HEK293 (cell line): ENCODE data around the gene LPP.

Experiments used
- CTCF ChIA-PET: fragments of 350-600 bp; formaldehyde crosslinking; extraction: SDS; loops from one replicate; lab custom pipeline; 2021; ENCODE audit warnings: antibody characterized with exemption; lab: Yijun Ruan, JAX
- POLR2A ChIA-PET: fragments of 300-600 bp; formaldehyde crosslinking; extraction: SDS; loops from one replicate; lab custom pipeline; 2020; ENCODE audit warnings: antibody characterized with exemption, inconsistent platforms; lab: Yijun Ruan, JAX
- H3K27ac ChIP-seq: fragments of 200-500 bp; sonication (Bioruptor generic); 2 replicates; pipeline ENCODE4 v1.5.1; 2014; ENCODE audit warnings: low read depth, low read length, control low read depth, inconsistent platforms; ENCODE audit errors: extremely low read depth
- H3K36me3 ChIP-seq, 2 experiments: fragments of 200-500 bp in 1 of 2; sonication (Bioruptor generic) in 1 of 2; 1 replicate in 1 of 2; 2 replicates in 1 of 2; pipeline ENCODE4 v1.5.1; 2014 to 2017; ENCODE audit warnings: inconsistent platforms in 2 of 2, low read length in 2 of 2; ENCODE audit not compliant: control insufficient read depth in 2 of 2, insufficient read depth in 1 of 2
- H3K4me1 ChIP-seq: fragments of 200-500 bp; sonication (Bioruptor generic); 2 replicates; pipeline ENCODE4 v1.5.1; 2014; ENCODE audit warnings: mild to moderate bottlenecking, low read length, inconsistent platforms; ENCODE audit not compliant: control insufficient read depth, insufficient read depth
- H3K4me3 ChIP-seq: 2 replicates; pipeline ENCODE4 v1.5.1; 2011; ENCODE audit warnings: low read depth, mild to moderate bottlenecking, control low read depth, low read length, moderate library complexity
- H3K9me3 ChIP-seq: fragments of 200-500 bp; sonication (Bioruptor generic); 2 replicates; pipeline ENCODE4 v1.5.1; 2014; ENCODE audit warnings: low read depth, low read length, inconsistent platforms; ENCODE audit not compliant: control insufficient read depth, insufficient read depth
- ATF2 ChIP-seq: fragments of 450-650 bp; formaldehyde crosslinking; IDR thresholded peaks from 2 replicates; pipeline ENCODE4 v1.5.1; 2016; ENCODE audit warnings: missing biosample characterization, missing genetic modification characterization, low read depth
- INSM2 ChIP-seq: fragments of 450-650 bp; formaldehyde crosslinking; IDR thresholded peaks from 2 replicates; pipeline ENCODE4 v1.5.1; 2016; ENCODE audit warnings: missing biosample characterization, missing genetic modification characterization
- KLF9 ChIP-seq: fragments of 450-650 bp; formaldehyde crosslinking; IDR thresholded peaks from 2 replicates; pipeline ENCODE4 v1.5.1; 2016; ENCODE audit warnings: missing biosample characterization, missing genetic modification characterization, low read depth
- YY1 ChIP-seq: fragments of 450-650 bp; formaldehyde crosslinking; IDR thresholded peaks from 2 replicates; pipeline ENCODE4 v1.5.1; 2018; ENCODE audit warnings: missing biosample characterization, missing genetic modification characterization
- ZBTB21 ChIP-seq: fragments of 450-650 bp; formaldehyde crosslinking; IDR thresholded peaks from 2 replicates; pipeline ENCODE4 v1.5.1; 2017; ENCODE audit warnings: missing biosample characterization, missing genetic modification characterization
- ZBTB44 ChIP-seq: fragments of 450-650 bp; IDR thresholded peaks from 2 replicates; pipeline ENCODE4 v1.5.1; 2018; ENCODE audit warnings: missing biosample characterization, mild to moderate bottlenecking, missing genetic modification characterization
- ZNF221 ChIP-seq: fragments of 450-650 bp; formaldehyde crosslinking; IDR thresholded peaks from 2 replicates; pipeline ENCODE4 v1.5.1; 2017; ENCODE audit warnings: missing biosample characterization, missing genetic modification characterization, borderline replicate concordance
- ZNF280C ChIP-seq: fragments of 450-650 bp; formaldehyde crosslinking; IDR thresholded peaks from 2 replicates; pipeline ENCODE4 v1.5.1; 2016; ENCODE audit warnings: missing biosample characterization, missing genetic modification characterization
- ZNF362 ChIP-seq: fragments of 450-650 bp; formaldehyde crosslinking; IDR thresholded peaks from 2 replicates; pipeline ENCODE4 v1.5.1; 2016; ENCODE audit warnings: missing biosample characterization, missing genetic modification characterization
- ZNF488 ChIP-seq: fragments of 450-650 bp; formaldehyde crosslinking; IDR thresholded peaks from 2 replicates; pipeline ENCODE4 v1.5.1; 2016; ENCODE audit warnings: missing biosample characterization, missing genetic modification characterization
- ZNF624 ChIP-seq: fragments of 450-650 bp; formaldehyde crosslinking; IDR thresholded peaks from 2 replicates; pipeline ENCODE4 v1.5.1; 2017; ENCODE audit warnings: missing biosample characterization, missing genetic modification characterization
- ZNF843 ChIP-seq: fragments of 450-650 bp; formaldehyde crosslinking; IDR thresholded peaks from 2 replicates; pipeline ENCODE4 v1.5.1; 2016; ENCODE audit warnings: missing biosample characterization, missing genetic modification characterization
- ZSCAN4 ChIP-seq: fragments of 450-650 bp; formaldehyde crosslinking; IDR thresholded peaks from 2 replicates; pipeline ENCODE4 v1.5.1; 2017; ENCODE audit warnings: missing biosample characterization, missing genetic modification characterization

LPP gene

GRCh38 chr3:188489639-188490405 is 335.9 kb downstream of the LPP start (continued):
- no peak for TF ChIP-seq ZBTB21 (tag by site-specific recombination)
- TF ChIP-seq, all 188 proteins: peak for 0

- TF ChIP-seq KLF9 (tag by site-specific recombination) (no peak), ZSCAN4 (no peak), ZBTB44 (tag by site-specific recombination) (no peak), ZNF843 (no peak)
- TF ChIP-seq, all 188 proteins: peak for 0
- Histone ChIP-seq H3K4me1 (no peaks in the 10 kb centered on the region), H3K4me3 (no peak overlapping the region), H3K36me3 (no peaks in the 10 kb centered on the region), H3K9me3 (no peaks in the 10 kb centered on the region), H3K27ac (no peak overlapping the region)
- ChIA-PET CTCF (no interaction called here), POLR2A (no interaction called here)
Measured at GRCh38 chr3:188490416-188490815, 336.5 kb downstream of the LPP start.

- CTCF ChIA-PET: interaction anchor here (0.8 kb wide), 1 partner anchor 346 kb away, joined by 8 read pairs; no protein-coding TSS in a partner anchor
- TF ChIP-seq ZNF280C (tag by site-specific recombination): no peak
- TF ChIP-seq INSM2 (tag by site-specific recombination): no peak
- TF ChIP-seq ATF2 (tag by site-specific recombination): no peak
- TF ChIP-seq, all 188 proteins: peak for 0
- Histone ChIP-seq H3K4me3 (no peak overlapping the region), H3K36me3 (no peaks in the 10 kb centered on the region), H3K4me1 (no peaks in the 10 kb centered on the region), H3K9me3 (no peaks in the 10 kb centered on the region), H3K27ac (no peak overlapping the region)
- POLR2A ChIA-PET: no interaction called here
Measured at GRCh38 chr3:188491276-188491687, 337.3 kb downstream of the LPP start.

- Histone ChIP-seq H3K27ac (no peak overlapping the region), H3K9me3 (no peaks in the 10 kb centered on the region), H3K4me1 (no peaks in the 10 kb centered on the region), H3K36me3 (no peaks in the 10 kb centered on the region), H3K4me3 (no peak overlapping the region)
- ChIA-PET CTCF (no interaction called here), POLR2A (no interaction called here)
- TF ChIP-seq ZSCAN4 (no peak), ZNF221 (tag by site-specific recombination) (no peak), ZNF362 (tag by site-specific recombination) (no peak), ZNF488 (no peak), ZNF624 (tag by site-specific recombination) (no peak), YY1 (tag by site-specific recombination) (no peak)
Measured at GRCh38 chr3:188496390-188496789, 342.4 kb downstream of the LPP start.
